GM19452 (cell line): ENCODE measurements around the gene RIC1.
"Not testable (repeated sequence)": the region's sequence is repeated elsewhere in the genome, so short reads cannot be mapped to it uniquely, and the experiment has no call there.

Experiments used
- ATAC-seq: cut with Tn5 transposase; IDR thresholded peaks from one replicate; pipeline ENCODE4 v1.9.1; 2021; ENCODE audit not compliant: unreplicated experiment

RIC1 gene

GRCh38 chr9:5662804-5663203, 33.9 kb downstream of the RIC1 start:
- ATAC-seq = not testable (repeated sequence)

DNA sequence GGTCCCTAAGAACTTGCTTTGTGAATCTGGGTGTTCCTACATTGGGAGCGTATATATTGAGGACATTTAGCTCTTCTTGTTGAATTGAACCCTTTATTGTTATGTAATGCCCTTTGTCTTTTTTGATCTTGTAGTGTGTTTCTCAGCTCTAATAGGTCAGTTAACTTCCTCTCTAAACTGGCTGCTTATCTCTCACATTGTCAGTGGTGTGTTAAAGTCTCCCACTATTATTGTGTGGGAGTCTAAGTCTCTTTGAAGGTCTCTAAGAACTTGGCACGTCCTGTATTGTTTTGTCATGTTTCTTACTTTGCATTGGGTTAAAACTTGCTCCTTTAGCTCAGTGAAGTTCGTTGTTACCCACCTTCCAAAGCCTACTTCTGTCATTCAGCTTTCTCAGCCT, 36.2 kb downstream of the RIC1 start:
- no peak for ATAC-seq

DNA sequence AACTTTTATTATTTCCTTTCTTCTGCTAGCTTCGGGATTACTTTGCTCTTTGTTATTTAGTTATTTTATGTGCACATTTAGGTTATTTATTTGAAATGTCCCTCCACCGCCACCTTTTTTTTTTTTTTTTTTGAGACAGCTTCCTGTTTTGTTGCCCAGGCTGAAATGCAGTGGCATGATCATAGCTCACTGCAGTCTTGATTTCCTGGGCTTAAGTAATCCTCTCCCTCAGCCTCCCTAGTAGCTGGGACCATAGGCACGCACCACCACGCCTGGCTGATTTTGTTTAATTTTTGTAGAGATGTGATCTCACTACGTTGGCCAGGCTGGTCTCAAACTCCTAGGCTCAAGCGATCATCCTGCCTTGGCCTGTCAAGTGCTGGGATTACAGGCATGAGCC, 38.5 kb downstream of the RIC1 start:
- ATAC-seq = no peak

- no peak for ATAC-seq
Measured at GRCh38 chr9:5670079-5670478, 41.2 kb downstream of the RIC1 start.

DNA sequence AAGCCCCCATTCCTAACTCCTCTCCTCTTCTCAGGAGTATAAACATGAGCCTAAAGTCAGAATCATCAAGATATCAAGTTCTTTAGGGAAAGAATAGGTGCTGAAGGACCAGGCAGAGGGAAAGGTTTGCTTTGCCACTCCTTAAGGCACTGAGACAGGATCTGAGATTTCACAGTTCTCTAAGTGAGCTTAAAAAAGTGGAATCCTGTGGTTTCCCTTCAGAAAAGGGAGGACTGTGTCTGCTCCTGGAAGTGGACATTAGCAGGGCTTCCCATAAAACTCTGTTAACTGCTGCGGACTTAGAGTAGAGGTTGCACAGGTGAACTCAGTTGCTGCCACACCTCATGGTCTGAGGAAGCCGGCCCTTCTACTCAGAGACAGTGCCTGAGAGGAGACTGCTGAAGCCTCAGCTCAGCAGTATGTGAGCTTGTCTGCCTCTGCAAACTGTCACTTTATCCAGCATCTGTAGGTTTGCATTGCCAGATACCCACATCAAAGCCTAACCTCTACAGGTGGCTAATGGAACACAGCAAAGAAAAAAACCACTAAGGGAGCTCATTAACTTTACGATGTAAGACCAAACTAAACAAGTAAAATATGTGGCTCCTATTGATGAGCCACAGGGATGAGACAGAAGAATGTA, 42.9 kb downstream of the RIC1 start:
- no peak for ATAC-seq

GRCh38 chr9:5675046-5675445, 46.1 kb downstream of the RIC1 start:
- ATAC-seq = not testable (repeated sequence)

GRCh38 chr9:5683591-5683990, 54.7 kb downstream of the RIC1 start:
- not testable (repeated sequence) for ATAC-seq

- no peak for ATAC-seq
Measured at GRCh38 chr9:5684101-5684500, 55.2 kb downstream of the RIC1 start.

DNA sequence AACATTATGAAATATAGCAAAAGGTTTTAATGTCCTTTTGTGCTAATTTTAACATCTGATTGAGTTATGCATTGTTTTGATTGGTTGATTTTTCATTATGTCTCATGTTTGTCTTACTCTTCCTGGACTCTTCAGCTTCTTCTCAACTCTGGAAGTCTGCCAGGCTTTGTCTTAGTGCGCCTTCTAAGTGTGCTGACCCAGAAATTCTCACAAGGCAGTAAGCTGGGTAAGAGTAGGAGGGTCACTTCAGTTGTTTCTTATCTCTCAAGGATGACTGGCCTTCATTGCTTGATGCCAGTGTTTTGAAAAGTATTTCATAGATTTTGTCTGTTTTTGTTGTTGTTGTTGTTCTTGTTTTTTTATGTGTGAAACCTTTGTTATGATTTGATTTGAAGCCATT, 59.2 kb downstream of the RIC1 start:
- no peak for ATAC-seq

GRCh38 chr9:5690278-5690677, 61.4 kb downstream of the RIC1 start:
- ATAC-seq = no peak

DNA sequence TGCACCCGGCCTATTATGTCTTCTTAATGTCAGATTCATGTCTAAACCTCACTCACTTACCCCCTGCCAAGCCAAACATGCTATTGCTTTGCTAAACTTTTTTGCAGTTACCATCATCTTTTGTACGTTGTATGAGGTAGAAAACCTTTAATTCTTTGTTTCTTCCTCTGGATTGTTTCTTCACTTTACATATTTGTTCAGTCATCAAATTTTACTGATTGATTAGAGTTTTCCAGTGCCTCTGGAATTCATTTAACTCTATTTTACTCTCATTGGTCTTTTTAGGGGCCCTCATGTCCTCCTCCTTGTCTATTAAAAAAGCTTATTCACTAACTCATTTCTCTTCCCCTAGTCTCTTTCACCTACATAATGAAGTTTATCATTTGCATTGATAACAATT, 67.0 kb downstream of the RIC1 start:
- no peak for ATAC-seq

- no peak for ATAC-seq
Measured at GRCh38 chr9:5696884-5697283, 68.0 kb downstream of the RIC1 start.

DNA sequence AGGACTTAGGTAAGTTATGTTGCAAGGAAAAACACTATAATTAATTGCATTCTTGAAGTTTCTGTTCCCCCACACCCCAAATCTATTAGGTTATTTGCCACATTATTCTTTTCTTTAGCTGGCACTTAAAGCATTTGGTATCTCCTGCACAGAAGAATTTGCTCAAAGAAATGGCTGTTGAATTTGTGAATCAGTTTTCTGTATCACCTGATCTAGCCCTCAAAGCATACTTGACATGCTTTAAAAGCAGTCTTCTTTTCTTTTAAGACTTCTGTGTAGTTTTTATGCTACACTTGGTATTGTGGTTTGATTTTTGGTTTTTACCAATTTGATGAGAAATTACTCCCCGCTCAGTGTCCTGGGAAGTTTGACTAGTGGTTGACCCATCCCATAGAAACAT, 69.1 kb downstream of the RIC1 start:
- no peak for ATAC-seq

GRCh38 chr9:5698810-5699556, 70.1 kb downstream of the RIC1 start:
- no peak for ATAC-seq

- no peak for ATAC-seq
Measured at GRCh38 chr9:5708414-5708813, 79.5 kb downstream of the RIC1 start.

DNA sequence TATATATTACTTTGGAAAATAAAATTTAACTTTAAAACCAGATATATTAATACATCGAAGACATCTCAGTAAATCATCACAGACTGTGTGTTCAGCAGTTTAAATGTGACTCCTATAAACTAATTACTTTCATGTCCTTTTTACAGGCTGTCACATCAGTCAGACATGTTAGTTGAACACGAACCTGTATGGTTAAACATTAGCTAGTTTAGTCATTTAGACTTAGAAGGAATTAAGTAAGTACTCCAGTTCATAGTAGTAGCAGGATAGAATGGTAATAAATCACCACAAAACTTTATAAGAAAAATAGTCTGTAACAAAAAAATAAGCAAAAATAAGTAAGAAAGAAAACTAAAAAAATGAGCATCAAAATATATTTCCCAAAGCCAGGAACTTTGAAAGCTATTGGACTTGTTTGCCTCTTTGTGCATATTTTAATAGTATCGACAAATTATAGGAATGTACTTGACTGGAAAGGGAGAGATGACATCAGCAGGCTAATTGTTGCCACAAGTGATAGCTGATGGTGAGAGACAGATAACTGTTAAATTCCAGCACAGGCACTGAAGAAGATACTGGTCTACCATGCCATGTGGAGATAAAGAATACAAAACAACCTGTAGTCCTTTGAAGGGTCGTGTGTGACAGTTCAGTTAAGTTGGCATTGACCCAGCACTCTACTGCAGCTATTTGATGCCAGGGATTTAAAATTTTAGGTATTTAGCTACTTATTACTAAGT, 83.9 kb downstream of the RIC1 start:
- ATAC-seq = no peak

DNA sequence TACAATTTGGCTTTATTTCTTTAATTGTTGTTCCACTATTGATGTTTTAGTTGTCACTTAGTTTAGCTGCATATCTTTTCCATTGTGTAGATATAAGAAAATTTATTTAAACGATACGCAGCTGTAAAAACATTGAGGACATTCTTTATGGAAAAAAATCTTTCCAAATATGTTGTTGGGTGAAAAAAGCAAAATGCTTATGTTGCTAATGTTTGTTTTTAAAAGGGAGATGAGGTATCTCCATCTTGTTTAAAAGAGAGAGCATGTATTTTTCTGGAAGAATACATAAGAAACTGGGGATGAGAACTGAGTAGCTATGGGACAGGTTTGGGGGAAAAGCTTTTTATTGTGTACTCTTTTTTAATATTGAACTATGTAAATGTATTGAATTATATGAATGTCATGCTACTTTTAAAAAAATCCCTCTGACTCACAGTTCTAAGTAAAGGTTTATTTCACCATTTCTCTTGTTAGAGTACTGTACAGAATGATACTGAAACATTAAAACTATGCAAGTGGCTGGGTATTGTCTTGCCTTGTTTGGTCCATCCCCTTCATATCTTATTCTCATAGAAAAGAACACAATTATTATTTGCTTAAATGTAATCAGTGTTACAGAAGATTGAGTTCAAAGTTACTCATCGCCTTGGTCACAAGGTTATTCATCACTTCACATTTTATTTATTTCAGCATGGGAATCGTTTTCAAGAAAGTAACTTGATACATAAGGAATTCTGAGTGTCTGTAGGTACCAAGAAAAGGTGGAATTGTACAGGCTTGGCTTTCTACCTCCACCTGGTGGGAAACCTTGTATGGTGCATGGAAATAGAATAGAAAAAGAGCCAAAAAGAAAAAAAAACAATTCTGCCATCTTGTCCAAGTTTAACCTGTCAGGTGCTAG, 85.8 kb downstream of the RIC1 start:
- ATAC-seq = no peak

DNA sequence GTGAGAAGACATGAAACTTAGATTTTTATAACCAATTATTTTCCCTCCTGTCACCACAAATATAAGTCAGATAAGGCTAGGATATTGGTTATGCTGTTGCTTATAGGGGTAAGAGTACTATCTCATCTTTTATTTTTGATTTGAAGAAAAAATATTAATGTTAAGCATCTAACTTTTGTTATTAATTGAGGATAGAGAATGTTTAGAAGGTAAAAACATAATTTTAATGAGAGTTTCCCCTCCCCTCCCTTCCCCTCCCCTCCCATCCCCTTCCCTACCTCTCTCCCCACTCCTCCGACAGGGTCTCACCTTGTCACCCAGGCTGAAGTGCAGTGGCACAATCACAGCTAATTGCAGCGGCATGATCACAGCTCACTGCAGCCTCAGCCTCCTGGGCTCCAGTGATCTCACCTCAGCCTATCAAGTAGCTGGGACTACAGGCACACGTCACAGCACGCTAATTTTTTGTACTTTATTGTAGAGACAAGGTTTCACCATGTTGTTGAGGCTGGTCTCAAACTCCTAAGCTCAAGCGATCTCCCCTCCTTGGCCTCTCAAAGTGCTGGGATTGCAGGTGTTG, 86.7 kb downstream of the RIC1 start:
- ATAC-seq = no peak

DNA sequence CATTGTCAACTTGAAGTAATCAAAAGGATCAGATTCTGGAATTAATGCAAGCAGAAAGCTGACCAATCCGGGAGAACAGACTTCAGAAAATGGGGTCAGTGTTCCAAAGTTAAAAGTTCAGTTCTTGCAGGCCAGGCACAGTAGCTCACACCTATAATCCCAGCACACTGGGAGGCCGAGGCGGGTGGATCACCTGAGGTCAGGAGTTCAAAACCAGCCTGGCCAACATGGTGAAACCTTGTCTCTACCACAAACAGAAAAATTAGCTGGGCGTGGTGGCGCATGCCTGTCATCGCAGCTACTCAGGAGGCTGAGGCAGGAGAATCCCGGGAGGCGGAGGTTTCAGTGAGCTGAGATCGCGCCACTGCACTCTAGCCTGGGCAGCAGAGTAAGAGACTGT, 88.5 kb downstream of the RIC1 start:
- not testable (repeated sequence) for ATAC-seq

DNA sequence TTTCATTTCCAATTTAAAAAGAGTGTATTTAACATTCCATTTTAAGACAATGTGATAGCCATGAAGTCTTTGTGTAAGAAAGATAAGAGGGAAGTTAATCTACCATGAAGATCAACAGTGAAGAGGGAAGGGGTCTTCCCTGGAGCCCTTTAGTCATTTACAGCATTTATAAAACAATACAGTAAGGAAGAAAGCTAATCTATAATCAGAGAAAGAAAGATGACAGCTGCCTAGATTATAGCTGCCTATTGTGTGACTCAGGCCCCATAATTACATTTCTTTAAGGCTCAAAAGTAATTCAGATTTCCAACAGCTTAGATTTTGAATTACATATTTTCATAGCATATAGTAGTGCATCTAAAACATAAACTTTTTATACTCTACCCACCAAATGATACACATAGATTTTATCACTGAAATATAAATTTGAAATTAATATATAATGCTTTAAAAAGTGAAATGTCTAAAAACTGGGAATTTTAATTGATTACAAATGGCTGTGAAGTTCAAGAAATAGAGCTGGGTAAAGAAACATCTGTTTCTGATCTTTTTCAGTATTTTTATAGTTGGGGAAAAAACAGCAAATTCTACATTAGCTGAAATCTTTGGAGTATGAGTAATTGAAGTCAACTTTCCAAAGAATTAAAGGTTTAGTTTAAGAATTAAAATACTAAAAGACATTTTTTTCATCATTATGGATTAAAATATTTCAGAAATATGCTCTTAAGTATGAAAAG, 89.6 kb downstream of the RIC1 start:
- ATAC-seq = no peak
